ENCODE results near the gene TBC1D32.

GRCh38 chr6:121033091-121033490, 301.2 kb downstream of the TBC1D32 start:
- no peak for TF ChIP-seq CTCF (IDR thresholded peaks at IDR 0.05; ENCODE audit: insufficient read depth, low read depth, low read length)
- TF ChIP-seq EZH2 (IDR thresholded peaks at IDR 0.05; ENCODE audit: insufficient read depth, low read length) = no peak

All from astrocyte (in vitro differentiated cells and primary cell).